Measurements from ENCODE around the gene ZNF302.

GRCh38 chr19:34678421-34678820 lies 943 bp downstream of the ZNF302 start:
- TF ChIP-seq SMC3 (conservative IDR thresholded peaks at IDR 0.05; ENCODE audit: poor library complexity) (no peak), TAF1 (IDR thresholded peaks at IDR 0.05; ENCODE audit: low read depth) (no peak), POLR2AphosphoS5 (IDR thresholded peaks at IDR 0.05) (no peak), RAD21 (conservative IDR thresholded peaks at IDR 0.05) (no peak), EZH2 (IDR thresholded peaks at IDR 0.05; ENCODE audit: borderline replicate concordance, insufficient read depth, low read length, poor library complexity, severe bottlenecking) (no peak)
- TF ChIP-seq, protein P1, sequence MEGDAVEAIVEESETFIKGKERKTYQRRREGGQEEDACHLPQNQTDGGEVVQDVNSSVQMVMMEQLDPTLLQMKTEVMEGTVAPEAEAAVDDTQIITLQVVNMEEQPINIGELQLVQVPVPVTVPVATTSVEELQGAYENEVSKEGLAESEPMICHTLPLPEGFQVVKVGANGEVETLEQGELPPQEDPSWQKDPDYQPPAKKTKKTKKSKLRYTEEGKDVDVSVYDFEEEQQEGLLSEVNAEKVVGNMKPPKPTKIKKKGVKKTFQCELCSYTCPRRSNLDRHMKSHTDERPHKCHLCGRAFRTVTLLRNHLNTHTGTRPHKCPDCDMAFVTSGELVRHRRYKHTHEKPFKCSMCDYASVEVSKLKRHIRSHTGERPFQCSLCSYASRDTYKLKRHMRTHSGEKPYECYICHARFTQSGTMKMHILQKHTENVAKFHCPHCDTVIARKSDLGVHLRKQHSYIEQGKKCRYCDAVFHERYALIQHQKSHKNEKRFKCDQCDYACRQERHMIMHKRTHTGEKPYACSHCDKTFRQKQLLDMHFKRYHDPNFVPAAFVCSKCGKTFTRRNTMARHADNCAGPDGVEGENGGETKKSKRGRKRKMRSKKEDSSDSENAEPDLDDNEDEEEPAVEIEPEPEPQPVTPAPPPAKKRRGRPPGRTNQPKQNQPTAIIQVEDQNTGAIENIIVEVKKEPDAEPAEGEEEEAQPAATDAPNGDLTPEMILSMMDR (IDR thresholded peaks at IDR 0.05; ENCODE audit: poor library complexity, severe bottlenecking) = no peak
